Epithelial cell of proximal tubule (primary cell): ENCODE results near the gene ARIH1. TPM values are rescaled to one million over a fixed set of nuclear protein-coding genes. Genes with fewer than 3 reads are reported as not detected.
"Not testable (repeated sequence)": the region's sequence is repeated elsewhere in the genome, so short reads cannot be mapped to it uniquely, and the experiment has no call there.

Experiments used
- DNase-seq: peaks from one replicate; pipeline ENCODE4 v3.0.0-alpha.2; 2011; ENCODE audit warnings: low read depth
- H3K4me3 ChIP-seq: 2 replicates; pipeline ENCODE4 v1.5.1; 2011; ENCODE audit warnings: low read depth, mild to moderate bottlenecking, low read length
- CTCF ChIP-seq: conservative IDR thresholded peaks from 2 replicates; pipeline ENCODE4 v1.5.1; 2012; ENCODE audit warnings: low read depth, mild to moderate bottlenecking, low read length
- total RNA-seq: library from RNA; depleted of rRNA; stranded (reverse); fragments of >200 nt; gene quantifications from 2 replicates; pipeline ENCODE4 v1.2.3, GENCODE V29; 2015

ARIH1 gene
- total RNA-seq, 1 donor from 2014 or later: 29.3 TPM

DNA sequence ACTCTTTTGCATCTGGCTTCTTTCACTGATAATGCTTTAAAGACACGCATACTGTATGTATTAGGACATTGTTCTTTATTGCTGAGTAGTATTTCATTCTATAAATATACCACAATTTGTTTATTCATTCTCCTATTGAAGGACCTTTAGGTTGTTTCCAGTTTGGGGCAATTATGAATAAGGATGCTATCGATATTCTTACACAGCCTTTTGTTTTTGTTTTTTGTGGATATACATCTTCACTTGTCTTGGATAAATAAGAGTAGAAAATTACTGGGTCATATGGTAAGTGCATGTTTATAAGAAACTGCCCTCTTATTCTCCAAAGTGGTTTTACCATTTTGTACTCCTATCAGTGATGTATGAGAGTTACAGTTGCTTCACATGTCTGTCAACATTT lies 118.5 kb downstream of the ARIH1 start:
- H3K4me3 ChIP-seq: no peak overlapping the region
- TF ChIP-seq CTCF: no peak
- DNase-seq: no peak

DNA sequence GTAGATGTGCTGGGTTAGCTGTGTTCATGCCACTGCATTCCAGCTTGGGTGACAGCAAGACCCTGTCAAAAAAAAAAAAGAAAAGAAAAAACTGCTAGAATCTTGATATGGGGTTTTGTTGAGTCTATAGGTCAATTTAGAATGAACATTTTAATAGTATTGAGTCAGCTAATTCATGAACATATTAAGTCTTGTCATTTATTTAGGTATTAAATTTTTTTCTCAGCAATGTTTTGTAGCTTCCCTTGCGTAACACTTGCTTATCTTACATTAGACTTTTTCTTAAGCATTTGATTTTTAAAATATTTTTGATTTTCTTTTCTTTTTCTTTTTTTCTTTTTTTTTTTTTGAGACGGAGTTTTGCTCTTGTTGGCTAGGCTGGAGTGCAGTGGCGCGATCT lies 119.7 kb downstream of the ARIH1 start:
- no peak overlapping the region for H3K4me3 ChIP-seq
- DNase-seq: no peak
- TF ChIP-seq CTCF: no peak

GRCh38 chr15:72599855-72600464 lies 125.8 kb downstream of the ARIH1 start:
- DNase-seq: no peak
- TF ChIP-seq CTCF: peak; percentile 78
- no peak overlapping the region for H3K4me3 ChIP-seq

DNA sequence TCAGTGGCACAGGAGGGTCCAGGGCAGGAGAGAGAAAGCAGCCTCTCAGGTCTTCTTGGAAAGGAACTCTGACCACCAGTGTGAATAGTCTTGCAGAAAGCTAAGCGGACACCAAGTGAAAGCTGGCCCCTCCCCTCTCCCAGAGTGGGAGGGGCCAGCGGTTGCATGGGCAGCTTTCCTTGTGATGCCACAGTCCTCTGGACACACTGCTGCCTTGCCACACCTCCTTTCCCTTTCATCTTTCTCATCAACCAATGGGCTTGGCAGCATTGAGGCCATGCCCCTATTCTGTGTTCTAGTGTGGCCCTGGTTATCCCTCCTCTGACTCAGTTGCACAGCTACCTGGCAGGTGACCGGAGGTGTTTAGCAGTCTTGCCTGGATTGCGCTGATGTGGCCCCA lies 130.7 kb downstream of the ARIH1 start:
- no peak for DNase-seq
- no peak overlapping the region for H3K4me3 ChIP-seq
- TF ChIP-seq CTCF: no peak

GRCh38 chr15:72608084-72608483 lies 134.0 kb downstream of the ARIH1 start:
- DNase-seq, H3K4me3 ChIP-seq: not testable (repeated sequence)

DNA sequence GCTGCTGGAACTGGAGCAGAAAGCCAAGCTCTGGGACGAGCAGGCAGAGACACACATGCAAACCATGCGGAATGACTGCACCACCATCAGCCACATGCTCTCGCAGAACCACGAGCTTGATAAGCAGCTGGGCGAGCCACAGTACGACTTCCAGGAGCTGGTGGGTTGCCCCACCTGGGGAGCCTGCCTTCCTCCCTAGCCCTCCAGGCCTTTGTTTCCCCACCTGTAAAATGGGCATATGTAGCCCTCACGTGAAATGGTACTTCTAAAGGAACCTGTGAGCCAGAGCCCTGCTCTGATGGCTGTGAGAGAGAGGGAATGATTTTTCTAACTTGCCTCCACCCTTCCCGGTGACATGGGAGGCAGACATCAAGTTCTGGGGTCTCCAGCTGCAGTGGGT lies 135.7 kb downstream of the ARIH1 start:
- TF ChIP-seq CTCF: no peak
- H3K4me3 ChIP-seq: no peak overlapping the region
- DNase-seq: no peak

DNA sequence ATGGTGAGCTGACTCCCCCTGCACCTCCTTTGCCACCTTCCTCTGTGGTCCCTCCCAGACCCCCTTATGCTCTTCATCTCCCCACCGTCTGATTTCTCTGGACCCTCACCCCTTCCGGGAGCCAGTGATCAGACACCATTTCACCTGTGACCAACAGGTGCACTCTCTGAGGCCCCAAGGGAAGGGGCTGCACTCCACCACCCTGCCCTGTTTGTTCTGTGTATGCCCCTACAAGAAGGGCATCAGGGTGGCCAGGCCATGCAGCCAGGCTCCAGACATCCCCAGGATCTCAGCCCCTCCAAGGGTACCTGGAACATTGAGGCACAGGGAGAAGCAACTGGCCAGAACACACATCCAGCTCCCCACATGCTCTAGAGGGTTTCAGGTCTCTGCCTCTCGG lies 138.2 kb downstream of the ARIH1 start:
- H3K4me3 ChIP-seq, DNase-seq: not testable (repeated sequence)

GRCh38 chr15:72614810-72615532 lies 140.8 kb downstream of the ARIH1 start:
- H3K4me3 ChIP-seq: no peak overlapping the region
- DNase-seq: no peak
- TF ChIP-seq CTCF: no peak

DNA sequence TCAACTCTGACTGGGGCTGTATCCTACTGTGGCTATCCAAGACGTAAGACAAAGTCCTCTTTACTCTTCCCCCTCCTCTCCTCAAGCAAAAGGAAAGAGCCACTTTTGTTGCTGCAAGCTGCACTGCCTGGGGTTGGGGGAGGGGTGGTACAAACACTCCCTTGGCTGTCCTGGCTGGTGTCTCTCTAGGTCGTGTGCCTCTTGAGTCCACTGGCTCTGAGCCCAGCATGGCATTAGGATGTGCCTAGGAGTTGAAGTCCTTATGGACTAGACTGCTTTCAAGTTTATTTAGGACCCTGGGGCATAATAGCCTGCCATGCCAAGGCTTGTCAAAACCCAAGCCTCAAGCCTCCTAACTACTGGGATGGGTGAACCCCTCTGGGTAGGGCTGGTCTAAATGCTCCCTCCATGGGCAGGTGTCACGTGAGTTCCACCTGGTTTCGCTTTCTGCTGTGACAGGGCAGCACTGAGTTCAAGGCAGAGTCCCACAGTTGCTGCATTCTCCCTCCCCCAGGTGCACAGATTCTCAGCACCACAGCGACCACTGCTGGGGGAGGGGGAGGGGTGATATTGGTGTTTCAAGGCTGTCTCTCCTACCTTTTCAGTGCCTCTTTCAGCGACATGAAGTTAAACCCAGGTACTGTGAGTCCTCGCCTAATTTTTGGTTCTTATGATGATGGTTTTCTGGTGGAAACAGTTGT lies 141.6 kb downstream of the ARIH1 start:
- not testable (repeated sequence) for DNase-seq, H3K4me3 ChIP-seq
